ENCODE measurements around the gene MEGF8.
A peak's percentile ranks its signal among the peaks of the same experiment; 100 is the strongest.

DNA sequence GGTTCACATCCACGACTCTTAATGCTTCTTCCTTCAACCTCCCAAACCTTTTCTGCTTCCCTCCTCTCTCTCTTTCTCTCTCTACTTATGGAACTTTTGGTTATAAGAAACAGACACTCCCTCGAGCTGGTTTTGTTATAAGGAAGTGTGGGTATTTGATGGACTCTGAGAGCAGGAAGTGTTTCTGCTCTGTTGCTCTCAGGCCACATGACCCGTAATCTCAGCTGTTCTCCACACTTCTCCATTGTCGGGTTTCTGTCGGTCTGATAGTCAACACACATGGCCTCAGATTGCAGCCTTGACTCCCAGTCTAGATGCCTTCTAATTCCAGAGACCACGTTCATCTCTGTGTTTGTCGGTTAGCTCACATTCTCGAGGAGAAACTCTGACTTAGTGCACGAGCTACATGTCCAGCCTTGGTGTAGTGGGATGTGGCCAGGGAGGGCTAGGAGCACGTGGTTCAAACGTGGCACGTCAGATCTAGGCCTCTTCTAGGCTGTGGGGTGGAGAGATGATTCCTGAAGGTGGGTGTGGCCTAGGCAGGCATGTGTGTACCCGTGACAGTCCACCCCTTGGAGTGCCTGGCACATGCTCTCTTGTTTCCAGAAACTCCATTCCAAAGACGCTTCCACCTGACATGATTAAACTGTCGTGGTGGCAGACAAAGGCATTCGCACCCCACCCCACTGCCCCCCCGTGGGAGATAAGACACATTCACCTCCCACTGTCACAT lies 38.3 kb downstream of the MEGF8 start:
- TF ChIP-seq GABPB1 (CRISPR knock-in tag; IDR thresholded peaks at IDR 0.05) (no peak), SMAD3 (CRISPR knock-in tag; conservative IDR thresholded peaks at IDR 0.05) (no peak), RBM25 (IDR thresholded peaks at IDR 0.05; ENCODE audit: low read depth, low read length, severe bottlenecking) (no peak), ELF1 (tag; IDR thresholded peaks at IDR 0.05) (no peak)
- TF ChIP-seq, protein P1, sequence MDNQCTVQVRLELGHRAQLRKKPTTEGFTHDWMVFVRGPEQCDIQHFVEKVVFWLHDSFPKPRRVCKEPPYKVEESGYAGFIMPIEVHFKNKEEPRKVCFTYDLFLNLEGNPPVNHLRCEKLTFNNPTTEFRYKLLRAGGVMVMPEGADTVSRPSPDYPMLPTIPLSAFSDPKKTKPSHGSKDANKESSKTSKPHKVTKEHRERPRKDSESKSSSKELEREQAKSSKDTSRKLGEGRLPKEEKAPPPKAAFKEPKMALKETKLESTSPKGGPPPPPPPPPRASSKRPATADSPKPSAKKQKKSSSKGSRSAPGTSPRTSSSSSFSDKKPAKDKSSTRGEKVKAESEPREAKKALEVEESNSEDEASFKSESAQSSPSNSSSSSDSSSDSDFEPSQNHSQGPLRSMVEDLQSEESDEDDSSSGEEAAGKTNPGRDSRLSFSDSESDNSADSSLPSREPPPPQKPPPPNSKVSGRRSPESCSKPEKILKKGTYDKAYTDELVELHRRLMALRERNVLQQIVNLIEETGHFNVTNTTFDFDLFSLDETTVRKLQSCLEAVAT (IDR thresholded peaks at IDR 0.05): no peak
- TF ChIP-seq, protein P2, sequence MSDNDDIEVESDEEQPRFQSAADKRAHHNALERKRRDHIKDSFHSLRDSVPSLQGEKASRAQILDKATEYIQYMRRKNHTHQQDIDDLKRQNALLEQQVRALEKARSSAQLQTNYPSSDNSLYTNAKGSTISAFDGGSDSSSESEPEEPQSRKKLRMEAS (CRISPR knock-in tag; IDR thresholded peaks at IDR 0.05): peak; percentile 38; the same call in 1 of the 2 replicates

Data from K562 (cell line).